NCI-H526 treated with DMSO at 0.1 percent for 48 hours (cell line): ENCODE measurements around the gene MAMLD1.

Experiments
- DNase-seq: peaks from one replicate; lab custom pipeline; 2025; lab: John Stamatoyannopoulos, UW

Gene MAMLD1

GRCh38 chrX:150352581-150352980 lies 10.5 kb upstream of the MAMLD1 start:
- DNase-seq, result no peak

- no peak for DNase-seq
Measured at GRCh38 chrX:150355913-150356312, 7.2 kb upstream of the MAMLD1 start.

GRCh38 chrX:150357790-150358189 lies 5.3 kb upstream of the MAMLD1 start:
- DNase-seq, result no peak

- no peak for DNase-seq
Measured at GRCh38 chrX:150358651-150359050, 4.5 kb upstream of the MAMLD1 start.

- no peak for DNase-seq
Measured at GRCh38 chrX:150360331-150360730, 2.8 kb upstream of the MAMLD1 start.

GRCh38 chrX:150361070-150361776 lies 1.9 kb upstream of the MAMLD1 start:
- no peak for DNase-seq

GRCh38 chrX:150361777-150362351 lies 1.3 kb upstream of the MAMLD1 start:
- no peak for DNase-seq

GRCh38 chrX:150363561-150364346 lies 637 bp downstream of the MAMLD1 start:
- DNase-seq, result no peak

GRCh38 chrX:150364347-150365050 lies 1.4 kb downstream of the MAMLD1 start:
- DNase-seq, result peak; percentile 8

- DNase-seq, result peak; percentile 24
Measured at GRCh38 chrX:150365051-150365989, 2.2 kb downstream of the MAMLD1 start.

- no peak for DNase-seq
Measured at GRCh38 chrX:150365990-150366911, 3.1 kb downstream of the MAMLD1 start.

GRCh38 chrX:150366951-150367545 lies 3.9 kb downstream of the MAMLD1 start:
- DNase-seq, result no peak

GRCh38 chrX:150370589-150371312 lies 7.6 kb downstream of the MAMLD1 start:
- DNase-seq, result no peak

GRCh38 chrX:150371877-150372276 lies 8.8 kb downstream of the MAMLD1 start:
- no peak for DNase-seq

- DNase-seq, result no peak
Measured at GRCh38 chrX:150372280-150372679, 9.2 kb downstream of the MAMLD1 start.

GRCh38 chrX:150372756-150373155 lies 9.6 kb downstream of the MAMLD1 start:
- DNase-seq, result no peak

- no peak for DNase-seq
Measured at GRCh38 chrX:150375243-150375770, 12.2 kb downstream of the MAMLD1 start.

GRCh38 chrX:150377005-150377404 lies 13.9 kb downstream of the MAMLD1 start:
- no peak for DNase-seq

- no peak for DNase-seq
Measured at GRCh38 chrX:150405006-150405405, 41.9 kb downstream of the MAMLD1 start.
